Retinal pigment epithelial cell (primary cell): ENCODE measurements around the gene ITGAL.

Experiments used
- DNase-seq: peaks from one replicate; pipeline ENCODE4 v3.0.0-alpha.2; 2010; ENCODE audit warnings: low read depth
- H3K4me3 ChIP-seq: 2 replicates; pipeline ENCODE4 v1.5.1; 2011; ENCODE audit warnings: mild to moderate bottlenecking, low read length, control low read depth, moderate library complexity
- CTCF ChIP-seq: conservative IDR thresholded peaks from 2 replicates; pipeline ENCODE4 v1.5.1; 2011; ENCODE audit warnings: low read depth, low read length, control low read depth, inconsistent platforms

The ITGAL gene

GRCh38 chr16:30546115-30546514 lies 73.6 kb downstream of the ITGAL start:
- H3K4me3 ChIP-seq = no peak overlapping the region
- no peak for DNase-seq
- TF ChIP-seq CTCF = no peak

GRCh38 chr16:30548416-30549253 lies 76.1 kb downstream of the ITGAL start:
- TF ChIP-seq CTCF = no peak
- DNase-seq = no peak
- H3K4me3 ChIP-seq = no peak overlapping the region

- H3K4me3 ChIP-seq = no peak overlapping the region
- no peak for DNase-seq
- no peak for TF ChIP-seq CTCF
These were observed 79.2 kb downstream of the ITGAL start for GRCh38 chr16:30551781-30552180.

GRCh38 chr16:30552956-30553355 lies 80.4 kb downstream of the ITGAL start:
- no peak overlapping the region for H3K4me3 ChIP-seq
- DNase-seq = no peak
- TF ChIP-seq CTCF = no peak

GRCh38 chr16:30553393-30553899 lies 80.9 kb downstream of the ITGAL start:
- no peak overlapping the region for H3K4me3 ChIP-seq
- DNase-seq = no peak
- no peak for TF ChIP-seq CTCF

GRCh38 chr16:30554557-30555314 lies 82.2 kb downstream of the ITGAL start:
- DNase-seq = no peak
- TF ChIP-seq CTCF = no peak
- H3K4me3 ChIP-seq = no peak overlapping the region
